K562 (cell line): ENCODE data around the gene ACBD5. TPM values are rescaled to one million over a fixed set of nuclear protein-coding genes. Genes with fewer than 3 reads are reported as not detected.

Source experiments
- CLOCK ChIP-seq: fragments of 250-450 bp; sonication (Bioruptor Pico); IDR thresholded peaks from 2 replicates; pipeline ENCODE4 v1.4.0; 2020; ENCODE audit warnings: mild to moderate bottlenecking, moderate library complexity, borderline replicate concordance
- ELF2 ChIP-seq: fragments of 250-450 bp; sonication (Bioruptor Pico); IDR thresholded peaks from 2 replicates; pipeline ENCODE4 v1.5.0; 2021; ENCODE audit warnings: mild to moderate bottlenecking
- ELF4 ChIP-seq: fragments of 450-650 bp; formaldehyde crosslinking; IDR thresholded peaks from 2 replicates; pipeline ENCODE4 v1.4.0; 2022; ENCODE audit warnings: missing genetic modification characterization
- HDGF ChIP-seq: fragments of 450-650 bp; IDR thresholded peaks from 2 replicates; pipeline ENCODE4 v1.6.1; 2016
- HNRNPL ChIP-seq: fragments of 200-400 bp; formaldehyde crosslinking; IDR thresholded peaks from 2 replicates; pipeline ENCODE4 v1.6.1; 2017; ENCODE audit warnings: low read depth, mild to moderate bottlenecking, low read length
- ID3 ChIP-seq, 2 experiments: fragments of 250-450 bp in 1 of 2; fragments of 450-650 bp in 1 of 2; sonication (Bioruptor Pico) in 1 of 2; IDR thresholded peaks; 2 replicates each; pipeline versions ENCODE4 v1.6.1 to v1.8.0; 2016 to 2021; ENCODE audit warnings: mild to moderate bottlenecking in 2 of 2, moderate library complexity in 2 of 2, missing compliant biosample characterization in 1 of 2, missing genetic modification characterization in 1 of 2
- JUN ChIP-seq, 2 experiments: sonication (generic) in 1 of 2; formaldehyde crosslinking in 1 of 2; IDR thresholded peaks; 2 replicates each; pipeline versions ENCODE4 v1.6.1 to v1.8.0; 2012 to 2022; ENCODE audit warnings: borderline replicate concordance in 2 of 2, mild to moderate bottlenecking in 2 of 2, improper control_type of control experiment in 1 of 2, low read depth in 1 of 2, low read length in 1 of 2, missing genetic modification reagents in 1 of 2
- MBD1 ChIP-seq: fragments of 250-450 bp; sonication (Bioruptor Pico); IDR thresholded peaks from 2 replicates; pipeline ENCODE4 v1.8.0; 2022; ENCODE audit warnings: inconsistent platforms
- NKRF ChIP-seq: fragments of 450-650 bp; IDR thresholded peaks from 2 replicates; pipeline ENCODE4 v1.6.1; 2016; ENCODE audit warnings: borderline replicate concordance
- NRF1 ChIP-seq, 2 experiments: fragments of 450-650 bp; IDR thresholded peaks in 1 of 2; conservative IDR thresholded peaks in 1 of 2; 2 replicates each; pipeline ENCODE4 v1.6.1; 2014; ENCODE audit warnings: mild to moderate bottlenecking in 2 of 2
- RFX1 ChIP-seq: fragments of 450-650 bp; IDR thresholded peaks from 2 replicates; pipeline ENCODE4 v1.6.1; 2016; ENCODE audit warnings: mild to moderate bottlenecking, moderate library complexity
- SIX5 ChIP-seq, 2 experiments: IDR thresholded peaks; 2 replicates each; pipeline ENCODE4 v1.6.1; 2011; ENCODE audit warnings: low read length in 2 of 2, borderline replicate concordance in 1 of 2, low read depth in 1 of 2, mild to moderate bottlenecking in 1 of 2, moderate library complexity in 1 of 2; ENCODE audit not compliant: insufficient read depth in 1 of 2
- ZFP1 ChIP-seq: fragments of 450-650 bp; formaldehyde crosslinking; IDR thresholded peaks from 2 replicates; pipeline ENCODE4 v1.4.0; 2020; ENCODE audit warnings: mild to moderate bottlenecking, mixed read lengths
- ZNF282 ChIP-seq: sonication (generic); formaldehyde crosslinking; IDR thresholded peaks from 2 replicates; pipeline ENCODE4 v1.8.1; 2023; ENCODE audit warnings: missing genetic modification reagents
- ZNF384 ChIP-seq: IDR thresholded peaks from 2 replicates; pipeline ENCODE4 v1.6.1; 2012; ENCODE audit warnings: low read depth, low read length, improper control_type of control experiment
- ZNF408 ChIP-seq: fragments of 250-450 bp; sonication (Bioruptor Pico); IDR thresholded peaks from 2 replicates; pipeline ENCODE4 v1.4.0; 2020; ENCODE audit warnings: low read depth, mild to moderate bottlenecking, moderate library complexity
- polyA plus RNA-seq, 8 experiments: library from polyadenylated mRNA; depleted of rRNA in 4 of 8; stranded (reverse) in 5 of 8; unstranded in 3 of 8; fragments of >200 nt; fragmentation: Nextera tagmentation in 2 of 8; fragmentation: Illumina TruSeq in 1 of 8; extraction: Ambion mirVana in 2 of 8; extraction: Trizol in 1 of 8; gene quantifications; 2 replicates each; pipeline versions ENCODE4 v1.2.1 to v1.2.3, GENCODE V29; 2011 to 2014; ENCODE audit warnings: inconsistent platforms in 1 of 8, missing spikeins in 1 of 8
- total RNA-seq, 7 experiments: library from RNA; depleted of rRNA in 6 of 7; stranded (reverse); fragments of >200 nt in 6 of 7; fragmentation: Illumina TruSeq in 2 of 7; extraction: Trizol in 2 of 7; gene quantifications; 2 replicates each; pipeline versions ENCODE4 v1.2.1 to v1.2.3, GENCODE V29; 2011 to 2021; ENCODE audit warnings: low replicate concordance in 1 of 7
- TF ChIP-seq, protein P1 (sequence below): fragments of 450-650 bp; IDR thresholded peaks from 2 replicates; pipeline ENCODE4 v1.6.1; 2017; ENCODE audit warnings: mild to moderate bottlenecking, moderate library complexity

ACBD5 gene
- total and polyA plus RNA-seq, 9 of the 15 experiments (the other 6 are each of a cell fraction or from before 2014, with no cell fraction given): 1.5 to 10.3 (median 7.8) TPM

DNA sequence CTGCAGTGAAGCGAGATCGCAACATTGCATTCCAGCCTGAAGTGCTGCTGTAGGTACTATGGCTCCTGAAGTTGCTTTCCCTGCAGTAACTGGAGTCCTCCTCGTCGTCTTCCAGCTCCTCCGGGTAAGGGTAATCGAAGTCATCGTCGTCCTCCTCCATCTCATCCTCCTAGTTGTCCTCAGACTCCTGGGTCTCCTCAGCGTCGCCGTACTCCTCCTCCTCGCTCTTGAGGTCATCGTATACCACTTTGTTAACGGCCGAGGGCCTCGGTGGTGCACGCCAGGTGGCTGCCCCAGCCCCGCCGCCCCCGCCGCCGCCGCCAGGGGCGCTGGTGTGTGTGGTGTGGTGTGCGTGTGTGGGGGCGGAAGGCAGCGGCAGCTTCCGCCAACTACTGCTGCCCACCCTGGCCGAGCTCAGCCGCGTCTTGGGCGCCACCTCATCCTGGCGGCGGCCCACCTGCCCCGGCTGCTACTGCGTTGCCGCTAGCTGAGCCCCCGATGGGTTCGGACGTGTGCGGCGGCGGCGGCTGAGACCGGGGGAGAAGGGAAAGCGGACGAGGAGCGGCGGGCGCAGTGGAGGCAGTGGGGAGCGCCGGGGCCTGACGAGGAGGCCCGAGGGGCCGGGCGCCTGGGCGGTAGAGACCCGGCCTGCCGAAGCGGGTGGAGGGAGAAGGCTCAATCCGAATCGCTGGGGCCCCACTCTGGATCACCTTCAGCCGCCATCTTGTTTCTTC, 11.8 kb upstream of the ACBD5 start (continued):
- TF ChIP-seq NKRF (no peak), ELF2 (CRISPR knock-in tag) (0 out of 2 replicates have a peak, but pooled peaks have one; percentile 26), CLOCK (CRISPR knock-in tag) (no peak), ELF4 (CRISPR knock-in tag) (peak; percentile 36; the same call in 1 of the 2 replicates), RFX1 (no peak), SIX5 (IDR thresholded peaks at IDR 0.05; ENCODE audit: borderline replicate concordance in 1 of 2, insufficient read depth in 1 of 2, low read depth in 1 of 2, low read length in 2 of 2) (no peak), ZNF282 (CRISPR knock-in tag) (no peak), MBD1 (CRISPR knock-in tag) (no peak), ZNF408 (CRISPR knock-in tag) (no peak), HDGF (no peak), ZFP1 (no peak), ZNF384 (no peak), JUN (IDR thresholded peaks at IDR 0.05; ENCODE audit: borderline replicate concordance, low read depth, low read length) (no peak), JUN (CRISPR knock-in tag; IDR thresholded peaks at IDR 0.05; ENCODE audit: borderline replicate concordance) (no peak), HNRNPL (peak; percentile 80; the same call in 1 of the 2 replicates), NRF1 (conservative IDR thresholded peaks at IDR 0.05 in 1 of 2, IDR thresholded peaks at IDR 0.05 in 1 of 2) (no peak), ID3 (CRISPR knock-in tag; IDR thresholded peaks at IDR 0.05) (no peak), ID3 (tag; IDR thresholded peaks at IDR 0.05) (no peak)
- TF ChIP-seq, protein P1, sequence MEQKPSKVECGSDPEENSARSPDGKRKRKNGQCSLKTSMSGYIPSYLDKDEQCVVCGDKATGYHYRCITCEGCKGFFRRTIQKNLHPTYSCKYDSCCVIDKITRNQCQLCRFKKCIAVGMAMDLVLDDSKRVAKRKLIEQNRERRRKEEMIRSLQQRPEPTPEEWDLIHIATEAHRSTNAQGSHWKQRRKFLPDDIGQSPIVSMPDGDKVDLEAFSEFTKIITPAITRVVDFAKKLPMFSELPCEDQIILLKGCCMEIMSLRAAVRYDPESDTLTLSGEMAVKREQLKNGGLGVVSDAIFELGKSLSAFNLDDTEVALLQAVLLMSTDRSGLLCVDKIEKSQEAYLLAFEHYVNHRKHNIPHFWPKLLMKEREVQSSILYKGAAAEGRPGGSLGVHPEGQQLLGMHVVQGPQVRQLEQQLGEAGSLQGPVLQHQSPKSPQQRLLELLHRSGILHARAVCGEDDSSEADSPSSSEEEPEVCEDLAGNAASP: no peak
